SK-N-SH (cell line): Measurements from ENCODE around the gene BRMS1. TPM values are rescaled to one million over a fixed set of nuclear protein-coding genes. Genes with fewer than 3 reads are reported as not detected.

Experiments used
- CTCF ChIA-PET: fragments of 300-600, 350-600 bp; formaldehyde crosslinking; extraction: SDS; loops from one replicate; lab custom pipeline; 2021; lab: Yijun Ruan, JAX
- POLR2A ChIA-PET: fragments of 350-600 bp; sonication (Branson Sonifier 250); formaldehyde crosslinking; extraction: SDS; loops from one replicate; lab custom pipeline; 2020; ENCODE audit warnings: antibody characterized with exemption, inconsistent platforms; lab: Yijun Ruan, JAX
- DNase-seq: peaks from one replicate; pipeline ENCODE4 v3.0.0; 2012
- H2AFZ ChIP-seq: fragments of 200-600 bp; sonication (generic); 2 replicates; pipeline ENCODE4 v1.8.1; 2016; ENCODE audit warnings: antibody characterized with exemption, mild to moderate bottlenecking, low read depth
- H3F3A ChIP-seq: fragments of 200-600 bp; sonication (generic); replicated peaks from 2 replicates; pipeline ENCODE3; 2016; ENCODE audit warnings: antibody characterized with exemption, mild to moderate bottlenecking; ENCODE audit not compliant: insufficient read depth
- H3K27ac ChIP-seq, 2 experiments: fragments of 200-500 bp in 1 of 2; fragments of 200-600 bp in 1 of 2; sonication (Bioruptor generic) in 1 of 2; sonication (generic), shearing (Covaris generic) in 1 of 2; 2 replicates each; pipeline versions ENCODE4 v1.5.1 to v1.6.1; 2014 to 2016; ENCODE audit warnings: low read depth in 2 of 2, inconsistent platforms in 1 of 2, low read length in 1 of 2, mild to moderate bottlenecking in 1 of 2, mixed read lengths in 1 of 2
- H3K27me3 ChIP-seq: fragments of 200-600 bp; sonication (generic), shearing (Covaris generic); 2 replicates; pipeline ENCODE4 v1.6.1; 2016; ENCODE audit warnings: mixed run types; ENCODE audit not compliant: insufficient read depth
- H3K36me3 ChIP-seq, 2 experiments: fragments of 200-500 bp in 1 of 2; fragments of 200-600 bp in 1 of 2; sonication (Bioruptor generic) in 1 of 2; sonication (generic) in 1 of 2; replicated peaks in 1 of 2; 2 replicates each; pipeline versions ENCODE3 to v1.5.1; 2014 to 2016; ENCODE audit warnings: low read length in 1 of 2, mild to moderate bottlenecking in 1 of 2; ENCODE audit not compliant: insufficient read depth in 2 of 2, control insufficient read depth in 1 of 2
- H3K4me1 ChIP-seq, 2 experiments: fragments of 200-500 bp in 1 of 2; fragments of 200-600 bp in 1 of 2; sonication (Bioruptor generic) in 1 of 2; sonication (generic), shearing (Covaris generic) in 1 of 2; 2 replicates each; pipeline versions ENCODE4 v1.5.1 to v1.6.1; 2014 to 2016; ENCODE audit warnings: low read depth in 1 of 2, low read length in 1 of 2, mixed run types in 1 of 2; ENCODE audit not compliant: insufficient read depth in 2 of 2, control insufficient read depth in 1 of 2
- H3K4me2 ChIP-seq: fragments of 200-600 bp; sonication (generic), shearing (Covaris generic); 2 replicates; pipeline ENCODE4 v1.6.1; 2017; ENCODE audit warnings: mixed run types
- H3K4me3 ChIP-seq, 2 experiments: fragments of 200-500 bp in 1 of 2; fragments of 200-600 bp in 1 of 2; sonication (Bioruptor generic) in 1 of 2; sonication (generic), shearing (Covaris generic) in 1 of 2; 2 replicates each; pipeline versions ENCODE4 v1.5.1 to v1.8.1; 2014 to 2016; ENCODE audit warnings: low read depth in 2 of 2, inconsistent platforms in 1 of 2, low read length in 1 of 2, mild to moderate bottlenecking in 1 of 2, mixed read lengths in 1 of 2, moderate library complexity in 1 of 2
- H3K79me2 ChIP-seq: fragments of 200-600 bp; sonication (generic); 2 replicates; pipeline ENCODE4 v1.8.1; 2017; ENCODE audit warnings: mild to moderate bottlenecking; ENCODE audit not compliant: insufficient read depth
- H3K9ac ChIP-seq: fragments of 200-600 bp; sonication (generic); 2 replicates; pipeline ENCODE4 v1.6.1; 2017; ENCODE audit warnings: mixed run types
- H3K9me2 ChIP-seq: fragments of 200-600 bp; sonication (generic); 2 replicates; pipeline ENCODE4 v1.6.1; 2017; ENCODE audit warnings: mixed run types
- H3K9me3 ChIP-seq: fragments of 200-600 bp; sonication (generic); 2 replicates; pipeline ENCODE4 v1.6.1; 2017; ENCODE audit warnings: mixed run types, mild to moderate bottlenecking, moderate library complexity
- H4K20me1 ChIP-seq: fragments of 200-600 bp; sonication (generic); 2 replicates; pipeline ENCODE4 v1.6.1; 2017; ENCODE audit warnings: mild to moderate bottlenecking, mixed run types; ENCODE audit not compliant: insufficient read depth
- CHD2 ChIP-seq: fragments of 150-350 bp; IDR thresholded peaks from 2 replicates; pipeline ENCODE4 v1.6.1; 2018; ENCODE audit warnings: low read length; ENCODE audit not compliant: partially characterized antibody
- CTCF ChIP-seq: fragments of 200-600 bp; sonication (generic); IDR thresholded peaks from 2 replicates; pipeline ENCODE4 v1.6.1; 2017; ENCODE audit warnings: antibody characterized with exemption, mild to moderate bottlenecking, moderate library complexity
- EZH2phosphoT487 ChIP-seq: fragments of 200-600 bp; sonication (generic); IDR thresholded peaks from 2 replicates; pipeline ENCODE4 v1.6.1; 2017; ENCODE audit warnings: low read depth, mixed run types, mild to moderate bottlenecking, antibody characterized with exemption, moderate library complexity, borderline replicate concordance
- FOXJ3 ChIP-seq: sonication (generic); formaldehyde crosslinking; IDR thresholded peaks from 2 replicates; pipeline ENCODE4 v1.5.1; 2020; ENCODE audit warnings: mild to moderate bottlenecking, missing genetic modification reagents
- GABPA ChIP-seq: IDR thresholded peaks from 2 replicates; pipeline ENCODE4 v1.4.0; 2012; ENCODE audit warnings: low read depth, mild to moderate bottlenecking
- GATA2 ChIP-seq: sonication (generic); formaldehyde crosslinking; IDR thresholded peaks from 2 replicates; pipeline ENCODE4 v1.5.0; 2020; ENCODE audit warnings: mild to moderate bottlenecking, missing genetic modification reagents
- IRF3 ChIP-seq: fragments of 150-350 bp; IDR thresholded peaks from 2 replicates; pipeline ENCODE4 v1.6.1; 2016; ENCODE audit warnings: mild to moderate bottlenecking, low read depth, low read length
- MXI1 ChIP-seq: IDR thresholded peaks from 2 replicates; pipeline ENCODE4 v1.6.1; 2012; ENCODE audit warnings: mild to moderate bottlenecking, low read depth, low read length, improper control_type of control experiment
- NRF1 ChIP-seq: IDR thresholded peaks from 2 replicates; pipeline ENCODE4 v1.6.1; 2012; ENCODE audit warnings: low read depth, mild to moderate bottlenecking, low read length
- PBX3 ChIP-seq: IDR thresholded peaks from 2 replicates; pipeline ENCODE4; 2012
- REST ChIP-seq: IDR thresholded peaks from 2 replicates; pipeline ENCODE4 v1.6.1; 2012; ENCODE audit warnings: mild to moderate bottlenecking, low read depth, low read length, moderate library complexity
- RXRA ChIP-seq: IDR thresholded peaks from 2 replicates; pipeline ENCODE4 v1.4.0; 2012; ENCODE audit warnings: low read depth, mild to moderate bottlenecking, borderline replicate concordance
- TAF1 ChIP-seq: IDR thresholded peaks from 2 replicates; pipeline ENCODE4 v1.6.1; 2012; ENCODE audit warnings: low read depth, mild to moderate bottlenecking, low read length, moderate library complexity, borderline replicate concordance
- TCF12 ChIP-seq: IDR thresholded peaks from 2 replicates; pipeline ENCODE4 v1.4.0; 2012
- USF1 ChIP-seq: IDR thresholded peaks from 2 replicates; pipeline ENCODE4 v1.4.0; 2012; ENCODE audit warnings: low read depth, borderline replicate concordance
- WGBS: methylation state at CpG from one replicate; pipeline ENCODE4 v1.1.6; 2017; ENCODE audit warnings: low lambda C conversion rate; 5-methylcytosine and 5-hydroxymethylcytosine counted together
- polyA plus RNA-seq, 3 experiments: library from polyadenylated mRNA; depleted of rRNA; stranded (reverse); fragments of >200 nt; gene quantifications; 2 replicates each; pipeline ENCODE4 v1.2.3, GENCODE V29; 2012

BRMS1 gene
- polyA plus RNA-seq, 1 of the 3 experiments (the other 2 are of a cell fraction) = 70.0 TPM

DNA sequence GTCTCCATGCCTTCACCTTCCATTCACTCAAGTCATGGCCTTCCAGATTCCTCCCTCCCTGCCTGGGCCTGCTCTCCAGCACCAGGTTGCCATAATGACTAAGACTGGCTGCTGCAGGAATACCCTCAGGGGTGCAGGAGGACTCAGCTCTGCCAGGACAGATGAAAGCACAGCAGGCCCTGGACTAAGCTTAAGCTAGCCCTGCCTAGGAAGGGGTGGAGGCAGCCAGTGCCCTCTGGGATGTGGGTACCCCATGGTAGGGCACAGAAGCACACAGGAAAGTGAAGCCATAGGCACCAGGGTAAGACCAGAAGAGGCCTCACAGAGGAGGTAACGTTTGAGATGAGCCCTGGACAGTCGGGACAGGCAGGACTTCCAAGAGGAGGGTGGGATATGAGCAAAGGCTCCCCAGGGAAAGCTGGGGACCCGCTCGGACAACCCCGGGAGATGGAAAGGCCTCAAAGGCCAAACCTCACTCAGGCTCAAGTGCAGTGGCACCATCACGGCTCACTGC, 5.7 kb downstream of the BRMS1 start (continued):
- no peak for TF ChIP-seq EZH2phosphoT487
- TF ChIP-seq TAF1 = no peak
- TF ChIP-seq GABPA = no peak
- TF ChIP-seq NRF1 = no peak
- TF ChIP-seq MXI1 = no peak
- TF ChIP-seq GATA2 (CRISPR knock-in tag) = no peak
- TF ChIP-seq PBX3 = no peak
- TF ChIP-seq CHD2 = no peak
- TF ChIP-seq REST = no peak
- no peak for TF ChIP-seq RXRA

GRCh38 chr11:66338276-66339161, 6.4 kb downstream of the BRMS1 start:
- H4K20me1 ChIP-seq = no peaks in the 10 kb centered on the region; the same call in 1 of the 2 replicates
- no peak overlapping the region for H3K9ac ChIP-seq

More at GRCh38 chr11:66338276-66339161, 6.4 kb downstream of the BRMS1 start:
- TF ChIP-seq EZH2phosphoT487 (no peak), REST (no peak), FOXJ3 (CRISPR knock-in tag) (no peak), TCF12 (no peak), MXI1 (no peak), CTCF (no peak), USF1 (no peak), IRF3 (no peak)
- peaks cover 8 to 44% of the 10 kb centered on the region in 2 experiments for H3K36me3 ChIP-seq
- H3K27me3 ChIP-seq = no peaks in the 10 kb centered on the region
- peak overlapping the region; percentile 94; a peak in 3 of 4 replicates for H3K27ac ChIP-seq
- CTCF ChIA-PET = interaction anchor here (0.9 to 5.4 kb wide), 9 partner anchors 8 to 58 kb away, joined by 3 to 74 read pairs (median 4); partner anchors contain the start of genes B4GAT1 and TMEM151A
- no peaks in the 10 kb centered on the region for H3K9me2 ChIP-seq
- WGBS = 88% methylated on average over 5 of the region's 17 CpGs
- peak overlapping the region; percentile 3; the same call in 1 of the 2 replicates for H3K4me2 ChIP-seq
- H3K79me2 ChIP-seq = peaks cover 32% of the 10 kb centered on the region
- H3K9me3 ChIP-seq = no peaks in the 10 kb centered on the region
- no peak overlapping the region for H3K4me3 ChIP-seq
- peaks cover 10% of the 10 kb centered on the region for H3F3A ChIP-seq
- no peak for DNase-seq
- POLR2A ChIA-PET = interaction anchor here (1.6 kb wide), 1 partner anchor 26 kb away, joined by 8 read pairs; no protein-coding TSS in a partner anchor
- H2AFZ ChIP-seq = no peak overlapping the region
- H3K4me1 ChIP-seq = peaks cover 27 to 47% of the 10 kb centered on the region in 2 experiments
